HepG2 (cell line): Measurements from ENCODE around the gene SPAG9. TPM values are rescaled to one million over a fixed set of nuclear protein-coding genes. Genes with fewer than 3 reads are reported as not detected.

Experiments
- ADNP ChIP-seq: sonication (generic); formaldehyde crosslinking; IDR thresholded peaks from 2 replicates; pipeline ENCODE4 v1.4.0; 2020; ENCODE audit warnings: missing genetic modification reagents
- ATF7-NPFF ChIP-seq: sonication (generic); formaldehyde crosslinking; IDR thresholded peaks from 2 replicates; pipeline ENCODE4 v1.8.1; 2023; ENCODE audit warnings: mild to moderate bottlenecking, low read depth, missing genetic modification reagents, moderate library complexity
- CEBPZ ChIP-seq: IDR thresholded peaks from 2 replicates; pipeline ENCODE4 v1.6.1; 2012; ENCODE audit warnings: low read length, improper control_type of control experiment
- FOXK1 ChIP-seq: sonication (generic); formaldehyde crosslinking; IDR thresholded peaks from 2 replicates; pipeline ENCODE4 v1.4.0; 2020; ENCODE audit warnings: low read depth, missing genetic modification reagents, borderline replicate concordance
- FOXO4 ChIP-seq: sonication (generic); formaldehyde crosslinking; conservative IDR thresholded peaks from 2 replicates; pipeline ENCODE4 v1.8.1; 2023; ENCODE audit warnings: missing genetic modification reagents
- GPN1 ChIP-seq: sonication (generic); formaldehyde crosslinking; IDR thresholded peaks from 2 replicates; pipeline ENCODE4 v1.5.1; 2020; ENCODE audit warnings: missing genetic modification reagents, borderline replicate concordance
- HNRNPK ChIP-seq: fragments of 200-400 bp; formaldehyde crosslinking; IDR thresholded peaks from 2 replicates; pipeline ENCODE4 v1.6.1; 2018; ENCODE audit warnings: low read length, low read depth, moderate library complexity, mild to moderate bottlenecking; ENCODE audit not compliant: poor library complexity, severe bottlenecking
- IKZF4 ChIP-seq: sonication (generic); formaldehyde crosslinking; IDR thresholded peaks from 2 replicates; pipeline ENCODE4 v1.5.1; 2020; ENCODE audit warnings: borderline replicate concordance, mild to moderate bottlenecking, low read depth, missing genetic modification reagents; ENCODE audit errors: not compliant biosample characterization
- JUND ChIP-seq: sonication (generic); formaldehyde crosslinking; IDR thresholded peaks from 2 replicates; pipeline ENCODE4 v1.8.0; 2022; ENCODE audit warnings: mild to moderate bottlenecking, missing genetic modification reagents
- KMT2B ChIP-seq: IDR thresholded peaks from 2 replicates; pipeline ENCODE4 v1.6.1; 2016; ENCODE audit warnings: missing genetic modification reagents, missing compliant biosample characterization
- PHF5A ChIP-seq: IDR thresholded peaks from one replicate; pipeline ENCODE4 v1.6.1; 2018; ENCODE audit warnings: low read depth, missing genetic modification reagents; ENCODE audit not compliant: unreplicated experiment
- SRSF1 ChIP-seq: fragments of 200-400 bp; formaldehyde crosslinking; optimal IDR thresholded peaks from 2 replicates; pipeline ENCODE3; 2017; ENCODE audit warnings: mild to moderate bottlenecking, low read depth, low read length, moderate library complexity
- ZBTB2 ChIP-seq: sonication (generic); formaldehyde crosslinking; IDR thresholded peaks from 2 replicates; pipeline ENCODE4 v1.8.0; 2022; ENCODE audit warnings: low read depth, missing genetic modification reagents
- ZFP91 ChIP-seq: sonication (generic); formaldehyde crosslinking; IDR thresholded peaks from 2 replicates; pipeline ENCODE4 v1.9.0; 2022; ENCODE audit warnings: missing genetic modification reagents, mild to moderate bottlenecking, borderline replicate concordance
- ZNF17 ChIP-seq: sonication (generic); formaldehyde crosslinking; IDR thresholded peaks from 2 replicates; pipeline ENCODE4 v1.5.0; 2020; ENCODE audit warnings: mild to moderate bottlenecking, missing genetic modification reagents
- ZNF251 ChIP-seq: sonication (generic); formaldehyde crosslinking; IDR thresholded peaks from 2 replicates; pipeline ENCODE4 v1.9.0; 2021; ENCODE audit warnings: mild to moderate bottlenecking, missing genetic modification reagents
- ZNF446 ChIP-seq: sonication (generic); formaldehyde crosslinking; IDR thresholded peaks from 2 replicates; pipeline ENCODE4 v1.5.0; 2020; ENCODE audit warnings: mild to moderate bottlenecking, missing genetic modification reagents
- ZNF513 ChIP-seq: sonication (generic); formaldehyde crosslinking; conservative IDR thresholded peaks from 2 replicates; pipeline ENCODE4 v1.5.0; 2020; ENCODE audit warnings: missing genetic modification reagents
- ZNF598 ChIP-seq: sonication (generic); formaldehyde crosslinking; IDR thresholded peaks from 2 replicates; pipeline ENCODE4 v1.5.1; 2020; ENCODE audit warnings: mild to moderate bottlenecking, missing genetic modification reagents, borderline replicate concordance
- ZNF776 ChIP-seq: sonication (generic); formaldehyde crosslinking; IDR thresholded peaks from 2 replicates; pipeline ENCODE4 v1.4.0; 2020; ENCODE audit warnings: mild to moderate bottlenecking, missing genetic modification reagents
- ZSCAN21 ChIP-seq: sonication (generic); formaldehyde crosslinking; IDR thresholded peaks from 2 replicates; pipeline ENCODE4 v1.8.0; 2022; ENCODE audit warnings: mild to moderate bottlenecking, missing genetic modification reagents, moderate library complexity, borderline replicate concordance
- polyA plus RNA-seq, 8 experiments: library from polyadenylated mRNA; depleted of rRNA in 3 of 8; stranded (reverse) in 7 of 8; unstranded in 1 of 8; fragments of >200 nt; fragmentation: Illumina TruSeq in 4 of 8; extraction: Trizol in 4 of 8; gene quantifications; 2 replicates each; pipeline versions ENCODE4 v1.2.1 to v1.2.3, GENCODE V29; 2011 to 2016; ENCODE audit warnings: low read depth in 4 of 8, missing spikeins in 1 of 8, mixed read lengths in 1 of 8; ENCODE audit not compliant: insufficient read depth in 1 of 8
- total RNA-seq, 5 experiments: library from RNA; depleted of rRNA; stranded (reverse); fragments of >200 nt; fragmentation: Illumina TruSeq; extraction: Trizol; gene quantifications; 2 replicates each; pipeline ENCODE4 v1.2.3, GENCODE V29; 2016; ENCODE audit warnings: low read depth in 1 of 5

The SPAG9 gene
- total and polyA plus RNA-seq, 2 of the 13 experiments (the other 11 are each of a cell fraction or from before 2014, with no cell fraction given), result 43.2 to 78.6 TPM

GRCh38 chr17:50956409-50956749 lies 164.3 kb downstream of the SPAG9 start (continued):
- no peak for TF ChIP-seq CEBPZ
- no peak for TF ChIP-seq ZNF251 (CRISPR knock-in tag)
- no peak for TF ChIP-seq ADNP (CRISPR knock-in tag)
- TF ChIP-seq FOXO4, result no peak
- TF ChIP-seq HNRNPK, result no peak
- no peak for TF ChIP-seq ZNF446
- TF ChIP-seq JUND (CRISPR knock-in tag), result peak; percentile 22; the same call in 1 of the 2 replicates
- no peak for TF ChIP-seq IKZF4 (CRISPR knock-in tag)
- 0 out of 2 replicates have a peak, but pooled peaks have one; percentile 49 for TF ChIP-seq ZNF598 (CRISPR knock-in tag)
- no peak for TF ChIP-seq FOXK1
- no peak for TF ChIP-seq ZNF776 (CRISPR knock-in tag)
- no peak for TF ChIP-seq GPN1 (CRISPR knock-in tag)
- 0 out of 2 replicates have a peak, but pooled peaks have one; percentile 21 for TF ChIP-seq ZNF513 (CRISPR knock-in tag)
- TF ChIP-seq ZNF17 (CRISPR knock-in tag), result no peak
- TF ChIP-seq SRSF1, result no peak
- no peak for TF ChIP-seq ZFP91 (CRISPR knock-in tag)
- no peak for TF ChIP-seq PHF5A (CRISPR knock-in tag)
- TF ChIP-seq ZSCAN21 (CRISPR knock-in tag), result no peak
- TF ChIP-seq ATF7-NPFF, result no peak
- no peak for TF ChIP-seq KMT2B (CRISPR knock-in tag)
- no peak for TF ChIP-seq ZBTB2
